KOPT-K1 (cell line): ENCODE measurements around the gene SCEL.

Source experiments
- H3K27ac ChIP-seq: fragments of 200-600 bp; sonication (generic); 2 replicates; pipeline ENCODE4 v1.5.1; 2016; ENCODE audit warnings: antibody characterized with exemption, mild to moderate bottlenecking, low read depth, low read length; ENCODE audit not compliant: poor library complexity, severe bottlenecking
- H3K36me3 ChIP-seq: fragments of 200-600 bp; sonication (generic); 2 replicates; pipeline ENCODE4 v1.5.1; 2017; ENCODE audit warnings: antibody characterized with exemption, mild to moderate bottlenecking, low read length, moderate library complexity; ENCODE audit not compliant: insufficient read depth
- H3K9me3 ChIP-seq: fragments of 200-600 bp; sonication (generic); 2 replicates; pipeline ENCODE4 v1.5.1; 2017; ENCODE audit warnings: antibody characterized with exemption, low read length, mild to moderate bottlenecking; ENCODE audit not compliant: insufficient read depth, poor library complexity, severe bottlenecking

The SCEL gene, protein sequence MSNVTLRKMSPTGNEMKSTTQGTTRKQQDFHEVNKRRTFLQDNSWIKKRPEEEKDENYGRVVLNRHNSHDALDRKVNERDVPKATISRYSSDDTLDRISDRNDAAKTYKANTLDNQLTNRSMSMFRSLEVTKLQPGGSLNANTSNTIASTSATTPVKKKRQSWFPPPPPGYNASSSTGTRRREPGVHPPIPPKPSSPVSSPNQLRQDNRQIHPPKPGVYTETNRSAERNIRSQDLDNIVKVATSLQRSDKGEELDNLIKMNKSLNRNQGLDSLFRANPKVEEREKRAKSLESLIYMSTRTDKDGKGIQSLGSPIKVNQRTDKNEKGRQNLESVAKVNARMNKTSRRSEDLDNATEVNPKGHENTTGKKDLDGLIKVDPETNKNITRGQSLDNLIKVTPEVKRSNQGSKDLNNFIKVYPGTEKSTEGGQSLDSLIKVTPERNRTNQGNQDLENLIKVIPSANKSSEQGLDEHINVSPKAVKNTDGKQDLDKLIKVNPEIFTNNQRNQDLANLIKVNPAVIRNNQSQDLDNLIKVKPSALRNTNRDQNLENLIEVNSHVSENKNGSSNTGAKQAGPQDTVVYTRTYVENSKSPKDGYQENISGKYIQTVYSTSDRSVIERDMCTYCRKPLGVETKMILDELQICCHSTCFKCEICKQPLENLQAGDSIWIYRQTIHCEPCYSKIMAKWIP

GRCh38 chr13:77535448-77535847 lies at the start of gene SCEL:
TSS of gene SCEL (plus strand) at chr13:77535706. CDS start at chr13:77555876, 20,170 bp downstream.
- no peaks in the 10 kb centered on the region for H3K36me3 ChIP-seq
- peak within 1 kb of the TSS; percentile 92 for H3K27ac ChIP-seq
- H3K9me3 ChIP-seq = no peaks in the 10 kb centered on the region

GRCh38 chr13:77489566-77490337 lies 45.8 kb upstream of the SCEL start:
- H3K27ac ChIP-seq = no peak overlapping the region
- H3K9me3 ChIP-seq = no peaks in the 10 kb centered on the region
- no peaks in the 10 kb centered on the region for H3K36me3 ChIP-seq

DNA sequence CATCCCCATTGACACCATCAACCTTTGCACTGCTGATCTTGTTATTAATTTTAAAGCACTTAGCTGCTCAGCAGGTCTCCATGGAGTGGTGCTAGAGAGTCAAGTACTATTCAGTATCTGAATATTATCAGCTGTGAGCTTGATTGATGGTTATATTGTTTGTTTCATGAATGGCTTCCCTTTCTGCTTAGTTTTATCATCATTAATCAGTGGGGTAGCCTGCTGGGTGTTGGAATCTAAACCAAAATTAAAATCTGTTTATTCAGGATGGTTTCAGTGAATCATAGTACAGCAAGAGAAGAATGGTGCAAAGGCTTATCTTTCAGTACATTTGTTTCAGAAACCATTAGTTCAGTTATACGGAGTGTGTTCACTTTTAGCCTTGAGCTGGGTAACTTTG lies 42.5 kb upstream of the SCEL start:
- no peaks in the 10 kb centered on the region for H3K36me3 ChIP-seq
- no peak overlapping the region for H3K27ac ChIP-seq
- H3K9me3 ChIP-seq = no peaks in the 10 kb centered on the region

- H3K9me3 ChIP-seq = no peaks in the 10 kb centered on the region
- H3K27ac ChIP-seq = no peak overlapping the region
- H3K36me3 ChIP-seq = no peaks in the 10 kb centered on the region
Measured at GRCh38 chr13:77494226-77494625, 41.3 kb upstream of the SCEL start.

- no peaks in the 10 kb centered on the region for H3K36me3 ChIP-seq
- H3K27ac ChIP-seq = no peak overlapping the region
- H3K9me3 ChIP-seq = no peaks in the 10 kb centered on the region
Measured at GRCh38 chr13:77497350-77497749, 38.2 kb upstream of the SCEL start.

- no peaks in the 10 kb centered on the region for H3K36me3 ChIP-seq
- no peaks in the 10 kb centered on the region for H3K9me3 ChIP-seq
- H3K27ac ChIP-seq = no peak overlapping the region
Measured at GRCh38 chr13:77497835-77498234, 37.7 kb upstream of the SCEL start.

GRCh38 chr13:77502104-77502720 lies 33.3 kb upstream of the SCEL start:
- H3K27ac ChIP-seq = no peak overlapping the region
- H3K9me3 ChIP-seq = no peaks in the 10 kb centered on the region
- no peaks in the 10 kb centered on the region for H3K36me3 ChIP-seq

DNA sequence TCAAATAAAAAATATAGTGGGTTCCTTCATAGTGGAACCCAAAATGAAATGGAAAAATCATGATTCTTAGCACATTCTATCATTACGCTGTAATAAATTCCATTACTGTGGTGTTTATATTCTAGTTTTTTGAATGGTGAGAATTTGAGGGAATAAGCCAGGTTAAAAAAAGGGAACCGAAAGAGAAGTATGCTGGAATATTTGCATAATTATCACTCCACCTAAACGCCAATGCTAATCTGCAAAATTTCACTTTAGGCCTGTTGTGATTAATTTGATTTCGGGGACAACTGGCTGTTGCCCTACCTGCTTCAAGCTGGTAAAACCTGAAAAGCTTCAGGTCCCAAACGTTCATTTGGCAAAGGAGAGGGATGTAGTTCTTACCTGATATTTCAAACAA lies 32.1 kb upstream of the SCEL start:
- H3K27ac ChIP-seq = no peak overlapping the region
- no peaks in the 10 kb centered on the region for H3K36me3 ChIP-seq
- H3K9me3 ChIP-seq = no peaks in the 10 kb centered on the region

GRCh38 chr13:77506874-77507273 lies 28.6 kb upstream of the SCEL start:
- Histone ChIP-seq H3K36me3 (no peaks in the 10 kb centered on the region), H3K27ac (no peak overlapping the region), H3K9me3 (no peaks in the 10 kb centered on the region)

- no peaks in the 10 kb centered on the region for H3K36me3 ChIP-seq
- H3K27ac ChIP-seq = no peak overlapping the region
- H3K9me3 ChIP-seq = no peaks in the 10 kb centered on the region
Measured at GRCh38 chr13:77507931-77508776, 27.4 kb upstream of the SCEL start.

DNA sequence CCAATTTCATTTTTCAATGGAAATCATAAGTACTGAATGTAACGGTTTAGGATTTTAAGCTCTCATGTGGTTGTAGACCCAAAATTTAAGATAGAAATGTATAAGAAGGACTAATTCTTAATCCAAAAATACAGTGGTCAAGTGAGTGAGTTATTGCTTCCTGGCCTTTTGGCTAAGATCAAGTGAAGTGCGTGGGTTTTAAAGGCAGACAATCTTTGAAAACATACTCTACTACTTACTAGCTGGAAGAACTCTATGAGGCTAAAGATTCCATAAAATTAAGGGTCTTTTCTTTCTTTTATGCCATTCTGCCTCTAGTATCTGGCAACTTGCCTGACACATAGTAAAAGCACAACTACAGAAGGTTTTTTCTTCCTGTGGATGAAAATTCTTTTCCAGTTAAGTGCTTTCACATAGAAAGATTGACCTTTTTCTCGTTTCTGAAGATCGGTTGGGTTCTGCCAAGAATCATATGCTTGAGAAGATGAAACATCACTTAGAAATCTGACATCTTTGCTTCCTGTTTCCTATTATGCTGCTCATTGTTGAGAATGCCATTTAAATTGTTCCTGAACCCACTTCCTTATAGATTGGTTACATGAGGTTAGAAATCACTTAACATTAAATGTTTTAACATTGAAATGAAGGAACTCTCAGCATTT lies 26.4 kb upstream of the SCEL start:
- no peaks in the 10 kb centered on the region for H3K9me3 ChIP-seq
- no peaks in the 10 kb centered on the region for H3K36me3 ChIP-seq
- H3K27ac ChIP-seq = no peak overlapping the region

- no peaks in the 10 kb centered on the region for H3K36me3 ChIP-seq
- H3K27ac ChIP-seq = no peak overlapping the region
- no peaks in the 10 kb centered on the region for H3K9me3 ChIP-seq
Measured at GRCh38 chr13:77510156-77510555, 25.4 kb upstream of the SCEL start.

DNA sequence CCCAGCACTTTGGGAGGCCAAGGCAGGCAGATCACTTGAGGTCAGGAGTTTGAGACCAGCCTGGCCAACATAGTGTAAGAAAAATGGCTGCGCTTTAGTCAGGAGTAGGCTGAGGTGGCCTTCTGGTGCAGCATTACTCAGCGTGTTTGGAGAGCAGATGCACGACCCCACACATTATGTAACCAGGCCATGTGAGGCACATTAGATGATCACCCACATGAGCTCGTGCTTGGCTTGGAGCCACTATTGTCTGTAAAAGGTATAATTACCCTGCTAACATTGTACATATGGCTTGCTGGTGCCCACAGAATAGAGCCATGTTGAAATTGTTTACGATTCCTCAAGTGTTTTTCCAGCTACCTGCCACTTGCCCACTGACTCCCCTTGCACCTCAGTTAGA lies 24.0 kb upstream of the SCEL start:
- H3K36me3 ChIP-seq = no peaks in the 10 kb centered on the region
- no peaks in the 10 kb centered on the region for H3K9me3 ChIP-seq
- no peak overlapping the region for H3K27ac ChIP-seq
